GM13976 (cell line): ENCODE data around the gene PEX5L.

Experiments
- DNase-seq: peaks from one replicate; pipeline ENCODE4 v3.0.0; 2012; ENCODE audit warnings: low spot score
- in situ Hi-C: fragments of 300-500 bp; cut with MboI; formaldehyde crosslinking; loops from one replicate; pipeline ENCODE4 v1.12.0; 2022; ENCODE audit warnings: low sequenced_read_pairs, mixed read lengths, inconsistent platforms; ENCODE audit not compliant: unreplicated experiment
- TF ChIP-seq, protein P1 (sequence below): IDR thresholded peaks from 2 replicates; pipeline ENCODE4 v1.5.1; 2012; ENCODE audit warnings: borderline replicate concordance, mild to moderate bottlenecking; ENCODE audit not compliant: insufficient read depth; ENCODE audit errors: extremely low read depth, missing control alignments, control extremely low read depth

Gene PEX5L

DNA sequence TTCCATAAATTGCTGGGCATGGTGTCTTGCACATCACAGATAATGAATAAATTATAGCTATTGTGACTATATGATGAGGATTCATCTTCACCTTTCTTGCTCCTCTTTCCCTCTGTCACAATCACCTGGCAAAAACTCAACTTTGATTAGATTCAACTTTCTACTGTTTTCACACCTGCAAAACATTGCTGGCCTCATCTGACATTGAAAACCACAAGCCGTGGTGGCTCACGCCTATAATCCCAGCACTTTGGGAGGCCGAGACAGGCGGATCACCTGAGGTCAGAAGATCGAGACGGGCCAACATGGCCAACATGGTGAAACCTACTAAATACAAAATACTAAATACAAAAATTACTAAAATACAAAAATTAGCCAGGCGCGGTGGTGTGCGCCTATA is 12.7 kb upstream of the PEX5L start:
- TF ChIP-seq, protein P1, sequence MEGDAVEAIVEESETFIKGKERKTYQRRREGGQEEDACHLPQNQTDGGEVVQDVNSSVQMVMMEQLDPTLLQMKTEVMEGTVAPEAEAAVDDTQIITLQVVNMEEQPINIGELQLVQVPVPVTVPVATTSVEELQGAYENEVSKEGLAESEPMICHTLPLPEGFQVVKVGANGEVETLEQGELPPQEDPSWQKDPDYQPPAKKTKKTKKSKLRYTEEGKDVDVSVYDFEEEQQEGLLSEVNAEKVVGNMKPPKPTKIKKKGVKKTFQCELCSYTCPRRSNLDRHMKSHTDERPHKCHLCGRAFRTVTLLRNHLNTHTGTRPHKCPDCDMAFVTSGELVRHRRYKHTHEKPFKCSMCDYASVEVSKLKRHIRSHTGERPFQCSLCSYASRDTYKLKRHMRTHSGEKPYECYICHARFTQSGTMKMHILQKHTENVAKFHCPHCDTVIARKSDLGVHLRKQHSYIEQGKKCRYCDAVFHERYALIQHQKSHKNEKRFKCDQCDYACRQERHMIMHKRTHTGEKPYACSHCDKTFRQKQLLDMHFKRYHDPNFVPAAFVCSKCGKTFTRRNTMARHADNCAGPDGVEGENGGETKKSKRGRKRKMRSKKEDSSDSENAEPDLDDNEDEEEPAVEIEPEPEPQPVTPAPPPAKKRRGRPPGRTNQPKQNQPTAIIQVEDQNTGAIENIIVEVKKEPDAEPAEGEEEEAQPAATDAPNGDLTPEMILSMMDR, result no peak
- in situ Hi-C loops, result no loop called here
- DNase-seq, result no peak

DNA sequence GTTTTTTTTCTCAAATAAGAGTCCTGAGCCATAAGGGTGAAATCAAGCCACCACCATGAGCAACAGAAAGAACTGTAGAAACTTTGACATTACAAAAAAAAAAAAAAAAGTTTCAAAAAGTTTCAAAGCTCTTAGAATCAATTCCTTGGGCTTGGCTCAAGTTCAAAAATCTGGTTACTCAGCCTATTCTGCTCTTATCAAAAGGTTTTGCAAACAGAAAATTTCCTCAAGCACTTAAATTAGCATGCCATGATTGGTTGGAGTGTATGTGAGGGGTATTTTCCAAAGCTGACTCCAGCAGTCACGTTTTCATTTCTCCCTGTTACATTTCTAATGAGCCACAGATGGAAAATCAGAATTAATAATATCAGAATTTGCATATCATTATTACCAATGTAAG is 12.1 kb upstream of the PEX5L start:
- in situ Hi-C loops, result no loop called here
- DNase-seq, result no peak

DNA sequence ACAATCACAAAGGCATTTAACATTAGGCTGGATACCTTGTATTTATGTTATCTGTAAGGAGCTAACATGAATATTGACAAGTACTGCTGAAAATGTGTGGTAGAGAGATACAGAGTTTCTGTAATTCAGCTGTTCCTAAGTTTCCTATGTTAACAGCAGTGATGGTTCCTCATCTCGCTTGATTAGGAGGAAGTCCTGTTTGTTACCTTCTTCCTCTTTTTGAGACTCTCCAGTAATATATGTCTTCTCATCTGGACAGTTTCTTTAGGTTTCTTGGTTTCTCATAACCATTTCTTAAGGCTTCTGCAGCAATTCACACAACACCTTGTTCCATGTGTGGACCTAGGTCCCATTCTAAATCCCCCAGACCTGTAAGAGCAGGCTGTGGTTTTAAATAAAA is 11.4 kb upstream of the PEX5L start:
- in situ Hi-C loops, result no loop called here
- DNase-seq, result peak; percentile 10
- TF ChIP-seq, protein P1, result no peak

More for the DNA sequence above, 12.1 kb upstream of the PEX5L start:
- TF ChIP-seq, protein P1, result no peak

DNA sequence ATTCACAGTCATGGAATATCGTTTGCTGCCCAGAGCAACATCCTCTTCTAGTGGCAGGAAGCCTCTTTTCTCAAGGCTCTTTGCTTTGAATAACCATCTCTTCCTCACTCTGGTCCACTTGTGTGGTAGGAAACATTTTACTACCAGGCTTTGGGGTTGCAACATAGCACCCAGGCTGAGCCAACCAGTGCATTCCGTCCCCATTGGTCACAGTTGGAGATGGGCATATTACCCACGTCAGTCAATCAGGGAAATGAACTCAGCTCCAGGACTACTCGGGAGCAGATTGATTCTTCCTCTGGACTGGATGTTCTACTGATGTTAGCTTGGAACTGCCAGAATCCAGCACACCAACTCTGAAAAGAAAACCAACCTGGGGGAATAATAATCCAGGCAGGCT is 4.2 kb upstream of the PEX5L start:
- no peak for DNase-seq
- TF ChIP-seq, protein P1, result no peak
- in situ Hi-C loops, result no loop called here

DNA sequence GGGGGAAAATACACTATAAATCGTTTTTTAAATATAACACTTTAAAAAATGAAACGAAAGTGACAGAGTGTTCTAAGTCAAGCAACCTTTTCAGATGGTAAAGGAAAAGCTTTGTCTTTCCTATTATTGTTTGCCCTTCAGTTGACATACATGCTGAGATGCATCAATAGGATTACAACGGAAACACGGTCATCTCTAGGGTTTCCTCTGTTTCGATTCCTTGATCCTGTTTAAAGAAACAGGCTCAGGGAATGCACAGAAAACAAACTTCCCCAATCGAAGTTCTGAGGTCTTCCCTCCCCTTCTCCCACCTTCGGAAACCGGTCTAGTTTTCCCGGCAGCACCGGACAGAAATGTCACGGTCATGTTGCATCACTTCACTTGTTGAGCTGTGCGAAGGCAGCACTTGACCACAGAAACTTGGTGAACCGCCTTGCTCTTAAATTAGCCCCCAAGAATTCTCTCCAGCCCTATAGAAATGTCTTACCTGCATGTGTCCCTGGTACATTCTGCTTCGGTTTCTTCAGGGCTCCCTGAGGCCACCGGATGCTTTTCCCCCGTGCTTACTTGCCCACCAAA is 556 bp downstream of the PEX5L start:
- in situ Hi-C loops, result no loop called here
- TF ChIP-seq, protein P1, result no peak
- DNase-seq, result no peak

DNA sequence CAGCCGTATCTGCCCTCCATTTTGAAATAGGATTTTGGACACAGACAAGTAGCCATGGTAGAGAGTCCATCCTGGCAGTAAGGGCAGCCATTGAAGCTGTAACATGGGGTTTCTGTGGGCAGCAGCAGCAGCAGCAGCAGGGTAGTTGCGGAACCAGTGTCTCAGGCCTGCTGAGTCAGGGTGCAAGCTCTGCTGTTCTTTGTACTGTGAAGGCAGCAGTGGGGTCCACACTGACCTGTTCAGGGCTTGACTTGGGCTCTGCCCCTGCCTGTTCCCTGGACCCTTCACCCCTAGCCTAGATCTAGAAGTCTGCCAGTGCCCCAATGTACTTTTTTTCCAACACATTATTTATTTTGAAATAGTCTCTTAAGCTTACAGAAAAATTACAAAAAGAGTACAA is 9.7 kb downstream of the PEX5L start:
- in situ Hi-C loops, result no loop called here
- TF ChIP-seq, protein P1, result no peak
- DNase-seq, result no peak

DNA sequence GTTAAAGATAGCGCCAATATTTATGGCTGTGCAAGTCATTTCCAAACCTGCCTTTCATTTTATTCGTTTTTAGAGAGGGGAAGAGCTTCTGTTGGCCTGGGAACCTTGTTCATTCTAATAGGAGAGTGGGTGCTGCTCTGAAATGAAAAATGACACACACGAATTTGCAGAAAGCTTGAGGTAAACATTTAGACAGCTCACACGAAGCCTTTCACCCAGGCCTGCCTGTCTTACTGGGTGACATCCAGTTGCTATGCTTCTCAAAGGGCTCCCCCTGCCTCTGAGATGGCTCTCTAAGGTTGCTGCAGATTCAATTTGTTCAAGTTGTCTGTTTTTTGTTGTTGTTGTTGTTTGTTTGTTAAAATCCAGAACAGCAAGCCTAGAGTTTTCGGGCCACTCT is 18.2 kb downstream of the PEX5L start:
- in situ Hi-C loops, result no loop called here

More for the DNA sequence above, 18.2 kb downstream of the PEX5L start:
- TF ChIP-seq, protein P1, result peak; percentile 34
- DNase-seq, result peak; percentile 25
